ENCODE measurements around the gene GPR12.

GPR12 gene

GRCh38 chr13:26711211-26711610 is 49.4 kb downstream of the GPR12 start:
- no peaks in the 10 kb centered on the region for H3K4me1 ChIP-seq (ENCODE audit: low read length)
- no peak for DNase-seq
- H3K4me3 ChIP-seq (ENCODE audit: low read length) = no peak overlapping the region
- no peaks in the 10 kb centered on the region for H3F3A ChIP-seq (ENCODE audit: insufficient read depth, low read length)
- H3K79me2 ChIP-seq (ENCODE audit: low read length) = no peaks in the 10 kb centered on the region
- H2AFZ ChIP-seq (ENCODE audit: low read length) = no peak overlapping the region
- H3K27ac ChIP-seq (ENCODE audit: low read length) = no peak overlapping the region
- no peak overlapping the region for H3K9ac ChIP-seq (ENCODE audit: low read length)
- no peaks in the 10 kb centered on the region for H3K36me3 ChIP-seq (replicated peaks; ENCODE audit: insufficient read depth, low read length)
- no peaks in the 10 kb centered on the region for H3K9me2 ChIP-seq (replicated peaks; ENCODE audit: insufficient read depth, low read length)
- H3K27me3 ChIP-seq (replicated peaks; ENCODE audit: insufficient read depth, low read length) = no peaks in the 10 kb centered on the region
- H4K20me1 ChIP-seq (ENCODE audit: insufficient read depth, low read length) = no peaks in the 10 kb centered on the region
- TF ChIP-seq EZH2 (optimal IDR thresholded peaks at IDR 0.05; ENCODE audit: low read depth, low read length) (no peak), EZH2phosphoT487 (IDR thresholded peaks at IDR 0.05; ENCODE audit: low read length) (no peak), CTCF (IDR thresholded peaks at IDR 0.05; ENCODE audit: low read length) (no peak)
- H3K9me3 ChIP-seq (replicated peaks; ENCODE audit: insufficient read depth, low read length) = no peaks in the 10 kb centered on the region
- H3K4me2 ChIP-seq (ENCODE audit: low read depth, low read length) = no peak overlapping the region

GRCh38 chr13:26710166-26710565 is 50.4 kb downstream of the GPR12 start:
- Histone ChIP-seq H3K36me3 (replicated peaks; ENCODE audit: insufficient read depth, low read length) (no peaks in the 10 kb centered on the region), H3F3A (ENCODE audit: insufficient read depth, low read length) (no peaks in the 10 kb centered on the region), H3K27me3 (replicated peaks; ENCODE audit: insufficient read depth, low read length) (no peaks in the 10 kb centered on the region), H2AFZ (ENCODE audit: low read length) (no peak overlapping the region), H4K20me1 (ENCODE audit: insufficient read depth, low read length) (no peaks in the 10 kb centered on the region), H3K9ac (ENCODE audit: low read length) (no peak overlapping the region), H3K4me2 (ENCODE audit: low read depth, low read length) (no peak overlapping the region), H3K9me3 (replicated peaks; ENCODE audit: insufficient read depth, low read length) (no peaks in the 10 kb centered on the region), H3K4me1 (ENCODE audit: low read length) (no peaks in the 10 kb centered on the region), H3K79me2 (ENCODE audit: low read length) (no peaks in the 10 kb centered on the region), H3K9me2 (replicated peaks; ENCODE audit: insufficient read depth, low read length) (no peaks in the 10 kb centered on the region), H3K4me3 (ENCODE audit: low read length) (no peak overlapping the region), H3K27ac (ENCODE audit: low read length) (no peak overlapping the region)
- no peak for TF ChIP-seq EZH2phosphoT487 (IDR thresholded peaks at IDR 0.05; ENCODE audit: low read length)
- TF ChIP-seq EZH2 (optimal IDR thresholded peaks at IDR 0.05; ENCODE audit: low read depth, low read length) = no peak
- no peak for TF ChIP-seq CTCF (IDR thresholded peaks at IDR 0.05; ENCODE audit: low read length)
- no peak for DNase-seq

GRCh38 chr13:26709461-26709860 is 51.1 kb downstream of the GPR12 start:
- Histone ChIP-seq H3K4me2 (ENCODE audit: low read depth, low read length) (no peak overlapping the region), H4K20me1 (ENCODE audit: insufficient read depth, low read length) (no peaks in the 10 kb centered on the region), H3F3A (ENCODE audit: insufficient read depth, low read length) (no peaks in the 10 kb centered on the region), H3K9ac (ENCODE audit: low read length) (no peak overlapping the region), H3K79me2 (ENCODE audit: low read length) (no peaks in the 10 kb centered on the region), H3K9me3 (replicated peaks; ENCODE audit: insufficient read depth, low read length) (no peaks in the 10 kb centered on the region), H3K4me3 (ENCODE audit: low read length) (no peak overlapping the region), H3K27me3 (replicated peaks; ENCODE audit: insufficient read depth, low read length) (no peaks in the 10 kb centered on the region), H2AFZ (ENCODE audit: low read length) (no peak overlapping the region), H3K9me2 (replicated peaks; ENCODE audit: insufficient read depth, low read length) (no peaks in the 10 kb centered on the region), H3K36me3 (replicated peaks; ENCODE audit: insufficient read depth, low read length) (no peaks in the 10 kb centered on the region), H3K27ac (ENCODE audit: low read length) (no peak overlapping the region), H3K4me1 (ENCODE audit: low read length) (no peaks in the 10 kb centered on the region)
- DNase-seq = no peak
- TF ChIP-seq CTCF (IDR thresholded peaks at IDR 0.05; ENCODE audit: low read length) (no peak), EZH2phosphoT487 (IDR thresholded peaks at IDR 0.05; ENCODE audit: low read length) (no peak), EZH2 (optimal IDR thresholded peaks at IDR 0.05; ENCODE audit: low read depth, low read length) (no peak)

All from MM.1S (cell line).